GM23338 (cell line): Measurements from ENCODE around the gene BMPER.

Experiments used
- CREB1 ChIP-seq: fragments of 250-450 bp; sonication (Bioruptor Pico); IDR thresholded peaks from 2 replicates; pipeline ENCODE4 v1.5.0; 2020; ENCODE audit warnings: low read depth, mild to moderate bottlenecking, moderate library complexity
- CTCF ChIP-seq, 2 experiments: fragments of 200-600 bp in 1 of 2; sonication (generic) in 1 of 2; conservative IDR thresholded peaks; 2 replicates each; pipeline versions ENCODE4 v1.5.1 to v1.6.1; 2016 to 2017; ENCODE audit warnings: antibody characterized with exemption in 2 of 2, low read depth in 2 of 2, mild to moderate bottlenecking in 2 of 2, moderate library complexity in 1 of 2
- EZH2 ChIP-seq: fragments of 200-600 bp; sonication (generic); IDR thresholded peaks from one replicate; pipeline ENCODE4 v1.8.0; 2017; ENCODE audit warnings: antibody characterized with exemption, mild to moderate bottlenecking, low read depth; ENCODE audit not compliant: unreplicated experiment
- EZH2phosphoT487 ChIP-seq: fragments of 200-600 bp; sonication (generic); IDR thresholded peaks from one replicate; pipeline ENCODE4 v1.8.1; 2018; ENCODE audit warnings: antibody characterized with exemption; ENCODE audit not compliant: unreplicated experiment
- JUNB ChIP-seq: IDR thresholded peaks from one replicate; pipeline ENCODE4 v1.6.1; 2016; ENCODE audit warnings: antibody characterized with exemption; ENCODE audit not compliant: unreplicated experiment
- NANOG ChIP-seq: IDR thresholded peaks from 2 replicates; pipeline ENCODE4 v1.6.1; 2016; ENCODE audit warnings: antibody characterized with exemption, borderline replicate concordance
- POLR2AphosphoS5 ChIP-seq: IDR thresholded peaks from 2 replicates; pipeline ENCODE4 v1.6.1; 2016; ENCODE audit warnings: antibody characterized with exemption, low read depth
- STAT1 ChIP-seq: IDR thresholded peaks from one replicate; pipeline ENCODE4 v1.6.1; 2016; ENCODE audit warnings: antibody characterized with exemption; ENCODE audit not compliant: unreplicated experiment
- ZNF331 ChIP-seq: fragments of 250-450 bp; sonication (Bioruptor Pico); IDR thresholded peaks from 2 replicates; pipeline ENCODE4 v1.5.0; 2020; ENCODE audit warnings: low read depth, mild to moderate bottlenecking, moderate library complexity
- TF ChIP-seq, protein P1 (sequence below): IDR thresholded peaks from one replicate; pipeline ENCODE4 v1.6.1; 2018; ENCODE audit warnings: antibody characterized with exemption; ENCODE audit not compliant: unreplicated experiment
- TF ChIP-seq, protein P2 (sequence below): fragments of 250-450 bp; sonication (Bioruptor Pico); IDR thresholded peaks from 2 replicates; pipeline ENCODE4 v1.5.0; 2020; ENCODE audit warnings: mild to moderate bottlenecking, moderate library complexity

GRCh38 chr7:34128762-34129161, 223.4 kb downstream of the BMPER start:
- TF ChIP-seq CTCF (conservative IDR thresholded peaks at IDR 0.05; ENCODE audit: low read depth in 2 of 2) (no peak), ZNF331 (no peak), POLR2AphosphoS5 (no peak), EZH2phosphoT487 (no peak), JUNB (no peak), EZH2 (no peak), CREB1 (CRISPR knock-in tag) (no peak), NANOG (no peak), STAT1 (no peak)
- TF ChIP-seq, protein P1, sequence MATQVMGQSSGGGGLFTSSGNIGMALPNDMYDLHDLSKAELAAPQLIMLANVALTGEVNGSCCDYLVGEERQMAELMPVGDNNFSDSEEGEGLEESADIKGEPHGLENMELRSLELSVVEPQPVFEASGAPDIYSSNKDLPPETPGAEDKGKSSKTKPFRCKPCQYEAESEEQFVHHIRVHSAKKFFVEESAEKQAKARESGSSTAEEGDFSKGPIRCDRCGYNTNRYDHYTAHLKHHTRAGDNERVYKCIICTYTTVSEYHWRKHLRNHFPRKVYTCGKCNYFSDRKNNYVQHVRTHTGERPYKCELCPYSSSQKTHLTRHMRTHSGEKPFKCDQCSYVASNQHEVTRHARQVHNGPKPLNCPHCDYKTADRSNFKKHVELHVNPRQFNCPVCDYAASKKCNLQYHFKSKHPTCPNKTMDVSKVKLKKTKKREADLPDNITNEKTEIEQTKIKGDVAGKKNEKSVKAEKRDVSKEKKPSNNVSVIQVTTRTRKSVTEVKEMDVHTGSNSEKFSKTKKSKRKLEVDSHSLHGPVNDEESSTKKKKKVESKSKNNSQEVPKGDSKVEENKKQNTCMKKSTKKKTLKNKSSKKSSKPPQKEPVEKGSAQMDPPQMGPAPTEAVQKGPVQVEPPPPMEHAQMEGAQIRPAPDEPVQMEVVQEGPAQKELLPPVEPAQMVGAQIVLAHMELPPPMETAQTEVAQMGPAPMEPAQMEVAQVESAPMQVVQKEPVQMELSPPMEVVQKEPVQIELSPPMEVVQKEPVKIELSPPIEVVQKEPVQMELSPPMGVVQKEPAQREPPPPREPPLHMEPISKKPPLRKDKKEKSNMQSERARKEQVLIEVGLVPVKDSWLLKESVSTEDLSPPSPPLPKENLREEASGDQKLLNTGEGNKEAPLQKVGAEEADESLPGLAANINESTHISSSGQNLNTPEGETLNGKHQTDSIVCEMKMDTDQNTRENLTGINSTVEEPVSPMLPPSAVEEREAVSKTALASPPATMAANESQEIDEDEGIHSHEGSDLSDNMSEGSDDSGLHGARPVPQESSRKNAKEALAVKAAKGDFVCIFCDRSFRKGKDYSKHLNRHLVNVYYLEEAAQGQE, result no peak
- TF ChIP-seq, protein P2, sequence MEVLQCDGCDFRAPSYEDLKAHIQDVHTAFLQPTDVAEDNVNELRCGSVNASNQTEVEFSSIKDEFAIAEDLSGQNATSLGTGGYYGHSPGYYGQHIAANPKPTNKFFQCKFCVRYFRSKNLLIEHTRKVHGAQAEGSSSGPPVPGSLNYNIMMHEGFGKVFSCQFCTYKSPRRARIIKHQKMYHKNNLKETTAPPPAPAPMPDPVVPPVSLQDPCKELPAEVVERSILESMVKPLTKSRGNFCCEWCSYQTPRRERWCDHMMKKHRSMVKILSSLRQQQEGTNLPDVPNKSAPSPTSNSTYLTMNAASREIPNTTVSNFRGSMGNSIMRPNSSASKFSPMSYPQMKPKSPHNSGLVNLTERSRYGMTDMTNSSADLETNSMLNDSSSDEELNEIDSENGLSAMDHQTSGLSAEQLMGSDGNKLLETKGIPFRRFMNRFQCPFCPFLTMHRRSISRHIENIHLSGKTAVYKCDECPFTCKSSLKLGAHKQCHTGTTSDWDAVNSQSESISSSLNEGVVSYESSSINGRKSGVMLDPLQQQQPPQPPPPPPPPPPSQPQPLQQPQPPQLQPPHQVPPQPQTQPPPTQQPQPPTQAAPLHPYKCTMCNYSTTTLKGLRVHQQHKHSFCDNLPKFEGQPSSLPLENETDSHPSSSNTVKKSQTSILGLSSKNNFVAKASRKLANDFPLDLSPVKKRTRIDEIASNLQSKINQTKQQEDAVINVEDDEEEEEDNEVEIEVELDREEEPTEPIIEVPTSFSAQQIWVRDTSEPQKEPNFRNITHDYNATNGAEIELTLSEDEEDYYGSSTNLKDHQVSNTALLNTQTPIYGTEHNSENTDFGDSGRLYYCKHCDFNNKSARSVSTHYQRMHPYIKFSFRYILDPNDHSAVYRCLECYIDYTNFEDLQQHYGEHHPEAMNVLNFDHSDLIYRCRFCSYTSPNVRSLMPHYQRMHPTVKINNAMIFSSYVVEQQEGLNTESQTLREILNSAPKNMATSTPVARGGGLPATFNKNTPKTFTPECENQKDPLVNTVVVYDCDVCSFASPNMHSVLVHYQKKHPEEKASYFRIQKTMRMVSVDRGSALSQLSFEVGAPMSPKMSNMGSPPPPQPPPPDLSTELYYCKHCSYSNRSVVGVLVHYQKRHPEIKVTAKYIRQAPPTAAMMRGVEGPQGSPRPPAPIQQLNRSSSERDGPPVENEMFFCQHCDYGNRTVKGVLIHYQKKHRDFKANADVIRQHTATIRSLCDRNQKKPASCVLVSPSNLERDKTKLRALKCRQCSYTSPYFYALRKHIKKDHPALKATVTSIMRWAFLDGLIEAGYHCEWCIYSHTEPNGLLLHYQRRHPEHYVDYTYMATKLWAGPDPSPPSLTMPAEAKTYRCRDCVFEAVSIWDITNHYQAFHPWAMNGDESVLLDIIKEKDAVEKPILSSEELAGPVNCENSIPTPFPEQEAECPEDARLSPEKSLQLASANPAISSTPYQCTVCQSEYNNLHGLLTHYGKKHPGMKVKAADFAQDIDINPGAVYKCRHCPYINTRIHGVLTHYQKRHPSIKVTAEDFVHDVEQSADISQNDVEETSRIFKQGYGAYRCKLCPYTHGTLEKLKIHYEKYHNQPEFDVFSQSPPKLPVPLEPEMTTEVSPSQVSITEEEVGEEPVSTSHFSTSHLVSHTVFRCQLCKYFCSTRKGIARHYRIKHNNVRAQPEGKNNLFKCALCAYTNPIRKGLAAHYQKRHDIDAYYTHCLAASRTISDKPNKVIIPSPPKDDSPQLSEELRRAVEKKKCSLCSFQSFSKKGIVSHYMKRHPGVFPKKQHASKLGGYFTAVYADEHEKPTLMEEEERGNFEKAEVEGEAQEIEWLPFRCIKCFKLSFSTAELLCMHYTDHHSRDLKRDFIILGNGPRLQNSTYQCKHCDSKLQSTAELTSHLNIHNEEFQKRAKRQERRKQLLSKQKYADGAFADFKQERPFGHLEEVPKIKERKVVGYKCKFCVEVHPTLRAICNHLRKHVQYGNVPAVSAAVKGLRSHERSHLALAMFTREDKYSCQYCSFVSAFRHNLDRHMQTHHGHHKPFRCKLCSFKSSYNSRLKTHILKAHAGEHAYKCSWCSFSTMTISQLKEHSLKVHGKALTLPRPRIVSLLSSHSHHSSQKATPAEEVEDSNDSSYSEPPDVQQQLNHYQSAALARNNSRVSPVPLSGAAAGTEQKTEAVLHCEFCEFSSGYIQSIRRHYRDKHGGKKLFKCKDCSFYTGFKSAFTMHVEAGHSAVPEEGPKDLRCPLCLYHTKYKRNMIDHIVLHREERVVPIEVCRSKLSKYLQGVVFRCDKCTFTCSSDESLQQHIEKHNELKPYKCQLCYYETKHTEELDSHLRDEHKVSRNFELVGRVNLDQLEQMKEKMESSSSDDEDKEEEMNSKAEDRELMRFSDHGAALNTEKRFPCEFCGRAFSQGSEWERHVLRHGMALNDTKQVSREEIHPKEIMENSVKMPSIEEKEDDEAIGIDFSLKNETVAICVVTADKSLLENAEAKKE (CRISPR knock-in tag), result no peak
